ENCODE measurements around the gene HERPUD2.
"Not testable (repeated sequence)": the region's sequence is repeated elsewhere in the genome, so short reads cannot be mapped to it uniquely, and the experiment has no call there.

HERPUD2 gene

GRCh38 chr7:35593899-35594298 is 101.0 kb downstream of the HERPUD2 start:
- no peak for FAIRE-seq
- DNase-seq (ENCODE audit: insufficient read length, low spot score), result no peak
- peak; percentile 13 for TF ChIP-seq CTCF (IDR thresholded peaks at IDR 0.05; ENCODE audit: insufficient read depth, missing control alignments)

DNA sequence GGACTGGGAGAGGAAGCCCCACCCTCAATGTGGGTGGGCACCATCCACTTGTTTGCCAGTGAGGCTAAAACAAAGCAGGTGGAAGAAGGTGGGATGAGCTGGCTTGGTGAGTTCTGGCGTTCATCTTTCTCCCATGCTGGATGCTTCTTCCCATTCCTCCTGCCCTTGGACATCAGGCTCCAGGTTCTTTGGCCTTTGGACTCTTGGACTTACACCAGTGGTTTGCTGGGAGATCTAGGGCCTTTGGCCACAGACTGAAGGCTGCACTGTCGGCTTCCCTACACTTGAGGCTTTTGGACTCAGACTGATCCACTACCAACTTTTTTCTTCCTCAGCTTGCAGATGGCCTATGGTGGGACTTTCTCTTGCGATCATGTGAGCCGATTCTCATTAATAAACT is 106.3 kb downstream of the HERPUD2 start:
- no peak for TF ChIP-seq CTCF (IDR thresholded peaks at IDR 0.05; ENCODE audit: insufficient read depth, missing control alignments)
- no peak for FAIRE-seq
- DNase-seq (ENCODE audit: insufficient read length, low spot score), result no peak

- TF ChIP-seq CTCF (IDR thresholded peaks at IDR 0.05; ENCODE audit: insufficient read depth, missing control alignments), result no peak
- DNase-seq (ENCODE audit: insufficient read length, low spot score) (no peak), FAIRE-seq (no peak)
Observed at GRCh38 chr7:35584990-35585389, 109.9 kb downstream of the HERPUD2 start.

GRCh38 chr7:35584533-35584932 is 110.4 kb downstream of the HERPUD2 start:
- FAIRE-seq; DNase-seq (ENCODE audit: insufficient read length, low spot score): not testable (repeated sequence)

All from D721Med (cell line).